Small intestine (tissue), 7 donors: ENCODE measurements around the gene SERGEF. TPM values are rescaled to one million over a fixed set of nuclear protein-coding genes. Genes with fewer than 3 reads are reported as not detected.

ENCODE experiments used
- DNase-seq, 2 donors: peaks; one replicate each; pipeline versions ENCODE4 v3.0.0 to v3.0.0-alpha.2; 2013
- FAIRE-seq: peaks from 2 replicates; lab custom pipeline; 2012; peaks lifted over from hg19 to GRCh38; lab: Jason Lieb, UNC
- H3K27ac ChIP-seq, 3 donors: one replicate each; pipeline ENCODE4 v1.5.1; 2013; ENCODE audit warnings: low read length in 2 of 3, mild to moderate bottlenecking in 2 of 3, control low read depth in 1 of 3, inconsistent platforms in 1 of 3, low read depth in 1 of 3, moderate library complexity in 1 of 3
- H3K27me3 ChIP-seq, 3 donors: one replicate each; pipeline ENCODE4 v1.6.1; 2013; ENCODE audit warnings: low read length in 3 of 3, inconsistent platforms in 1 of 3; ENCODE audit not compliant: control insufficient read depth in 3 of 3, insufficient read depth in 3 of 3
- H3K36me3 ChIP-seq, 3 donors: one replicate each; pipeline ENCODE4 v1.6.1; 2013; ENCODE audit warnings: low read length in 3 of 3, inconsistent platforms in 1 of 3, low read depth in 1 of 3, mild to moderate bottlenecking in 1 of 3, moderate library complexity in 1 of 3; ENCODE audit not compliant: control insufficient read depth in 3 of 3, insufficient read depth in 2 of 3
- H3K4me1 ChIP-seq, 3 donors: one replicate each; pipeline ENCODE4 v1.6.1; 2013; ENCODE audit warnings: low read length in 2 of 3, inconsistent platforms in 1 of 3, low read depth in 1 of 3, mild to moderate bottlenecking in 1 of 3, moderate library complexity in 1 of 3; ENCODE audit not compliant: control insufficient read depth in 3 of 3, insufficient read depth in 2 of 3
- H3K4me3 ChIP-seq, 3 donors: one replicate each; pipeline ENCODE4 v1.5.1; 2013; ENCODE audit warnings: low read length in 3 of 3, control low read depth in 1 of 3, inconsistent platforms in 1 of 3, low read depth in 1 of 3, mild to moderate bottlenecking in 1 of 3, moderate library complexity in 1 of 3
- H3K9me3 ChIP-seq, 2 donors: one replicate each; pipeline ENCODE4 v1.6.1; 2013; ENCODE audit warnings: low read depth in 1 of 2, low read length in 1 of 2; ENCODE audit not compliant: control insufficient read depth in 2 of 2, insufficient read depth in 1 of 2
- WGBS, 3 donors: extraction: QIAGEN DNeasy Blood & Tissue Kit; methylation state at CpG; one replicate each; pipeline ENCODE4 v1.1.7; 2013; 5-methylcytosine and 5-hydroxymethylcytosine counted together
- polyA plus RNA-seq, 4 donors: library from polyadenylated mRNA; stranded (reverse) in 3 of 4; unstranded in 1 of 4; fragments of 200-250 nt in 3 of 4; fragments of 120-200 nt in 1 of 4; gene quantifications; one replicate each; pipeline versions ENCODE4 v1.2.1 to v1.2.3, GENCODE V29; 2013
- donor health status: healthy with polysubstance abuse.
- donor health status: control.
- donor health status: control.
- donor health status: Bipolar disorder and iron deficiency.
- donor health status: healthy.

SERGEF gene
- polyA plus RNA-seq, 4 donors, result 19.2 to 31.1 (median 27.0) TPM

- no peaks in the 10 kb centered on the region for H3K4me1 ChIP-seq
- H3K9me3 ChIP-seq, result no peaks in the 10 kb centered on the region
- FAIRE-seq (no peak), DNase-seq (no peak)
- no peak overlapping the region for H3K27ac ChIP-seq
- WGBS, 3 donors, result 79 to 91% (median 86%) methylated on average over 4 of the region's 4 CpGs
- peaks cover 0 to 8% (median 0%) of the 10 kb centered on the region in 3 donors for H3K36me3 ChIP-seq
- no peak overlapping the region for H3K4me3 ChIP-seq
- no peaks in the 10 kb centered on the region for H3K27me3 ChIP-seq
Observed at GRCh38 chr11:17782603-17783337, 230.1 kb downstream of the SERGEF start.

DNA sequence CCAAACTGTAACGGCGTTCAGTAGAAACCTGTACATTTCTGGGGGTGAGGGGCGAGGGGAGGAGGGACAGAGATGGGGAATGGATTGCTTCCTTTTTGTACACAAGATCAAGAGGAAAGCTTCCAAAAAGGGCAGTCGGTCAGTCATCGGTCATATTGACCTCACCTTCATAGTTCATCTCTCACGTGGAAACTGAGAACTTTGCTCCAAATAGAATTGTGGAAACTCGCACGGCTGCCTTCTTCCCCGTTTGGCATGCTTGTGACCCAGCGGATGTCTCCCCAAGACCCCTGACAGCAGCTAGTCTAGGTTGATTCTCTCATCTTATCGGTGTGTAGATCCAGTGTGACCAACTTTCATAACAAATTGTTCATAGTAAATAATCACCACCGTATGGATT lies 230.7 kb downstream of the SERGEF start:
- H3K4me3 ChIP-seq, result no peak overlapping the region
- H3K27ac ChIP-seq, result no peak overlapping the region
- DNase-seq (no peak), FAIRE-seq (no peak)
- H3K4me1 ChIP-seq, result no peaks in the 10 kb centered on the region
- peaks cover 0 to 8% (median 0%) of the 10 kb centered on the region in 3 donors for H3K36me3 ChIP-seq
- H3K9me3 ChIP-seq, result no peaks in the 10 kb centered on the region
- H3K27me3 ChIP-seq, result no peaks in the 10 kb centered on the region
- WGBS, 3 donors, result 89 to 90% (median 89%) methylated on average over 12 of the region's 12 CpGs

- WGBS, 3 donors, result 88 to 91% (median 91%) methylated on average over 12 of the region's 12 CpGs
- H3K36me3 ChIP-seq, result peaks cover 0 to 8% (median 0%) of the 10 kb centered on the region in 3 donors
Observed at GRCh38 chr11:17781626-17782025, 231.2 kb downstream of the SERGEF start.

GRCh38 chr11:17781221-17781620 lies 231.6 kb downstream of the SERGEF start:
- Histone ChIP-seq H3K4me3 (no peak overlapping the region), H3K27me3 (no peaks in the 10 kb centered on the region), H3K36me3 (peaks cover 0 to 6% (median 0%) of the 10 kb centered on the region in 3 donors), H3K4me1 (no peaks in the 10 kb centered on the region), H3K9me3 (no peaks in the 10 kb centered on the region), H3K27ac (no peak overlapping the region)
- WGBS, 3 donors, result 87 to 88% (median 87%) methylated on average over 12 of the region's 12 CpGs
- DNase-seq (no peak), FAIRE-seq (no peak)

More at GRCh38 chr11:17781626-17782025, 231.2 kb downstream of the SERGEF start:
- FAIRE-seq (no peak), DNase-seq (no peak)
- no peaks in the 10 kb centered on the region for H3K4me1 ChIP-seq
- H3K27me3 ChIP-seq, result no peaks in the 10 kb centered on the region
- no peaks in the 10 kb centered on the region for H3K9me3 ChIP-seq
- H3K27ac ChIP-seq, result no peak overlapping the region
- H3K4me3 ChIP-seq, result no peak overlapping the region

DNA sequence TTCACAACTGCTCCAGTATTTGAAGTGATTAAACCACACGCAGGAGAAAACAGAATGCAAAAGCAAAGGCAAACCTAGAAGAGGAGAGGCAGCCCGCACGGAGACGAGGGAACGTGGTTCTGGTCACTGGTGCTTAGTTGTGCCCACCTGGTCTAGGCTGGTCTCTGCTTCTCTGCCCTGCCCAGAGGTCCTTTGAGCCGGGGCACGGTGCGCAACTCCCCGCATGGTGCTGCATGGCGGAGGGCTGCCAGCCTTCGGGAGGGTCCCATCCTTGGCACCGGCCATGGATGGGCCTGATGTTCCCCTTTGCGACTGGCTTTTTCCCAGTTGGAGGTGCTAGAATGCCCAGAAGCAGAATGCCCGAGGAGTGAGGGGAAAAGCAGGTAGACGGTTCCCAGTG lies 232.2 kb downstream of the SERGEF start:
- FAIRE-seq (no peak), DNase-seq (no peak)
- Histone ChIP-seq H3K27me3 (no peaks in the 10 kb centered on the region), H3K27ac (no peak overlapping the region), H3K36me3 (peaks cover 0 to 3% (median 0%) of the 10 kb centered on the region in 3 donors), H3K4me3 (no peak overlapping the region), H3K9me3 (no peaks in the 10 kb centered on the region), H3K4me1 (no peaks in the 10 kb centered on the region)
- WGBS, 3 donors, result 93 to 94% (median 94%) methylated on average over 15 of the region's 15 CpGs

DNA sequence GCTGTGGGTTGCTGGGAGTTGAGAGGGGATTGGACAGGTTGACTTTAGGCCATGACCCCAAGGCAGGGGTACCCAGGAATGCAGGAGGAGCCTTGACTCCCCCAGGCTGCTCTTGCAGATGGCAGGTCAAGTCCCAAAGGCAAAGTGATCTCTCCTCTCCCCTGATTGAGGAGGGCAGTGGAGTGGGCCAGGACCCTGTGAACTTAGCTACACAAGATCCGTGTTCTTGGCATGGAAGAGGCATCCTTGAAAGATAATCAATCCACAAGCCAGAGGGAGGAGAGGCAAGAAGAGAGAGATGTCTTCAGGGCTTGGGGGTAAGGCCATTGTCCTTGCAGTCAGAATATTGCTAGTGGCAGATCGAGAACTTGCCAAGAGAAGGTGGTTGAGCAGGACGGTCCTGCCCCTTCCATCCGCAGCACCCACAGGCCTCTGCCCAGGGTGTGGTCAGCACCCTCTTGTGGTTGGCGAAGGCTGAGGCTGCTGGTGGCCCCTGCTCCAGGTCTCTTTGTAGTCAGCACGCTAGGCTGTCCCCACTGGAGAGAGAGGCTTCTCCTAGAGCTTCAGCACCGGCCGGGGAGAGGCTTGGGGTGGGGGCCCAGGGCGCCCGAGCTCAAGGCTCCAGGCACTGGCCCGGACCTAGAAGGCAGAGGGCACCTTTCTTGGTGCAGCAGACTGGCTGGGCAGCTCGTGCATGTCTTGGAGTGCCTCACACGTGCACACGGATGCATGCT lies 232.8 kb downstream of the SERGEF start:
- 85 to 90% (median 89%) methylated on average over 14 of the region's 14 CpGs for WGBS, 3 donors
- no peak for FAIRE-seq
- DNase-seq, result no peak

DNA sequence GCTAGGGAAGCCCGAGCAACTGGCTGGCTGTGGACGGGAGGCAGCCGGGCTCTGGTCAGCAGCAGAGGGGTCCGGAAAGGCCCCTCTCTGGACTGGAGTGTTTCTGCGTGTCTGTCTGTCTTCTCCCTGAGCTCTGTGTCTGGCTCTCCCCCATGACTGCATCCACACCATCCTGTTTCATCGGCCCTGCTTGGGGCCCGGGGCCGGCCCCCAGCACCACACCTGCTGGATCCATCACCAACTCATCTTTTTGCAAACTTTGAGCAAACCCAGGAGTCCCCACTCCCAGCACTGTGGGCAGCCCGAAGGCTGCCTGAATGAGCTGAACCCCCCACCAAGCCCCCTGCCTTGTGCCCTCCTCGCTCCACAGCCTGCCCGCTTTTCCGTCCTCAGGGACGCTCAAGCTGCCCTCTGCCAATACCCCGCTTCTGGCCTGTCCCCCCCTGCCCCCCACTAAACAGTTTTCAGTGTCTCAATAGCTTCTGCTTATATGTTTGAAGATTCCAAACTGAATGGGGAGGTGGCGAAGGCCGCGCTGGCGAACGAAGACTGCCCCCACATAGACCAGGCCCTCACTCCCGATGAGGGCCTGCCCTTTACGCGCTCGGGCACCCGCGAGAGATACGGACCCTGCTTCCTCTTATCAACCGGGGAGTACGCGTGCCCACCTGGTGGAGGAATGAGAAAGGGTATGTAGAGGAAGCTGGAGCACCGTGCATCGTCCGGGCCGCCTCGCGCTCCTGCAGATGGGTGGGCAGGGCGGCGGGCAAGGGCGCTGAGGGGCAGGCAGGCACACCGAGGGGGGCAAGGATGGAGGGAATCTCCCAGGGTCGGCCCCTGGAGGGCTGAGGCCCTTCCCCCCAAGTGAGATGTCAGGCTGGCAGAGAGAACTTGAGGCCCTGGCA lies 233.6 kb downstream of the SERGEF start:
- H3K27ac ChIP-seq, result no peak overlapping the region
- H3K27me3 ChIP-seq, result no peaks in the 10 kb centered on the region
- 95 to 97% (median 95%) methylated on average over 40 of the region's 40 CpGs for WGBS, 3 donors
- no peaks in the 10 kb centered on the region for H3K9me3 ChIP-seq
- H3K36me3 ChIP-seq, result no peaks in the 10 kb centered on the region
- no peaks in the 10 kb centered on the region for H3K4me1 ChIP-seq
- FAIRE-seq (no peak), DNase-seq (no peak)
- H3K4me3 ChIP-seq, result no peak overlapping the region

More for the DNA sequence above, 232.8 kb downstream of the SERGEF start:
- Histone ChIP-seq H3K9me3 (no peaks in the 10 kb centered on the region), H3K4me3 (no peak overlapping the region), H3K27me3 (no peaks in the 10 kb centered on the region), H3K27ac (no peak overlapping the region), H3K36me3 (peaks cover 0 to 3% (median 0%) of the 10 kb centered on the region in 3 donors), H3K4me1 (no peaks in the 10 kb centered on the region)

DNA sequence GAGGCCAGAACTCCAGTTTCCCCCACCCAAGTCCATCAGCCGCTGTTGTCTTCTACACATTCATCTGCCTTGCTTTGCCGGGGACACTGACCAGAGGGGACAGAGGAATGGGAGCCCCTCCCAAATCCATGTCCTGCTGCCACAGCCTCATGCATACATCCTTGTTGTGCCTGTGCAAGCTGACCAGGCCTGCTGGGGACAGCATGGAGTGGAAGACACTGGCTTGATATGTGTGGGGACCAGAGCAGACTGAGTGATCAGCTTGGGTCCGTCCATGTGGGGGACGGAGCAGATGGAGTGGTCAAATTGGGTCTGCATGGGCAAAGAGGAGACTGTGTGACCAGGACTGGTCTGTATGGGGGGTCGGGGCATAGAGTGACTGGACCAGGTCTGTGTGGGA lies 234.5 kb downstream of the SERGEF start:
- Histone ChIP-seq H3K9me3 (no peaks in the 10 kb centered on the region), H3K4me3 (no peak overlapping the region), H3K27ac (no peak overlapping the region), H3K27me3 (no peaks in the 10 kb centered on the region), H3K36me3 (no peaks in the 10 kb centered on the region), H3K4me1 (no peaks in the 10 kb centered on the region)
- no peak for FAIRE-seq
- WGBS, 3 donors, result 84 to 93% (median 89%) methylated on average over 5 of the region's 5 CpGs
- no peak for DNase-seq
